Endodermal cell (in vitro differentiated cells): ENCODE results near the gene THSD1. TPM values are rescaled to one million over a fixed set of nuclear protein-coding genes. Genes with fewer than 3 reads are reported as not detected.

Experiments
- DNase-seq: peaks from one replicate; pipeline ENCODE4 v3.0.0-alpha.2; 2017
- H3K27ac ChIP-seq: 2 replicates; pipeline ENCODE4 v1.5.1; 2013; ENCODE audit warnings: mild to moderate bottlenecking, low read depth, low read length, moderate library complexity
- H3K27me3 ChIP-seq: 2 replicates; pipeline ENCODE4 v1.6.1; 2013; ENCODE audit warnings: mild to moderate bottlenecking, low read length, moderate library complexity; ENCODE audit not compliant: insufficient read depth, control insufficient read depth, poor library complexity, severe bottlenecking
- H3K36me3 ChIP-seq: 2 replicates; pipeline ENCODE4 v1.7.0; 2013; ENCODE audit warnings: mild to moderate bottlenecking, low read length, moderate library complexity; ENCODE audit not compliant: control insufficient read depth, insufficient read depth
- H3K4me1 ChIP-seq: one replicate; pipeline ENCODE4 v1.7.0; 2013; ENCODE audit warnings: low read length; ENCODE audit not compliant: control insufficient read depth, insufficient read depth
- H3K4me3 ChIP-seq: 2 replicates; pipeline ENCODE4 v1.5.1; 2013; ENCODE audit warnings: mild to moderate bottlenecking, low read length, moderate library complexity
- H3K9ac ChIP-seq: 2 replicates; pipeline ENCODE4 v1.6.1; 2013; ENCODE audit warnings: mild to moderate bottlenecking, low read length, moderate library complexity; ENCODE audit not compliant: poor library complexity, severe bottlenecking; ENCODE audit errors: extremely low read depth
- H3K9me3 ChIP-seq: 2 replicates; pipeline ENCODE4 v1.6.1; 2013; ENCODE audit warnings: mild to moderate bottlenecking, low read length, moderate library complexity; ENCODE audit not compliant: control insufficient read depth
- H3K27ac Mint-ChIP-seq: 2 replicates; pipeline ENCODE4 v1.8.0; 2020; ENCODE audit warnings: mixed read lengths
- H3K27me3 Mint-ChIP-seq: 2 replicates; pipeline ENCODE4 v1.8.0; 2021; ENCODE audit warnings: mild to moderate bottlenecking, mixed read lengths; ENCODE audit not compliant: insufficient read depth
- H3K36me3 Mint-ChIP-seq: 2 replicates; pipeline ENCODE4 v1.8.0; 2020; ENCODE audit warnings: low read depth, mixed read lengths
- H3K4me1 Mint-ChIP-seq: 2 replicates; pipeline ENCODE4 v1.8.0; 2020; ENCODE audit warnings: mixed read lengths
- H3K4me3 Mint-ChIP-seq: 2 replicates; pipeline ENCODE4 v1.8.0; 2020; ENCODE audit warnings: mild to moderate bottlenecking, moderate library complexity, mixed read lengths
- H3K9me3 Mint-ChIP-seq: 2 replicates; pipeline ENCODE4 v1.8.0; 2020; ENCODE audit warnings: mild to moderate bottlenecking, mixed read lengths
- CTCF ChIP-seq: fragments of 200-600 bp; sonication (generic); conservative IDR thresholded peaks from 2 replicates; pipeline ENCODE4 v1.5.0; 2021; ENCODE audit warnings: antibody characterized with exemption, mild to moderate bottlenecking
- WGBS, 2 experiments: methylation state at CpG; one replicate each; pipeline versions ENCODE4 v1.1.5 to v1.1.7; 2013; ENCODE audit warnings: missing lambda C conversion rate in 2 of 2, mixed read lengths in 1 of 2; ENCODE audit not compliant: insufficient coverage in 1 of 2, insufficient read length in 1 of 2; 5-methylcytosine and 5-hydroxymethylcytosine counted together
- total RNA-seq, 2 donors: library from RNA; stranded (reverse); fragmentation: NEBNext Ultra II Directional in 1 of 2; extraction: Animal tissue kit (Norgen Biotek cat#: 25700) in 1 of 2; gene quantifications; 2 replicates in 1 of 2; 3 replicates in 1 of 2; pipeline ENCODE4 v1.2.1, GENCODE V29; 2021

THSD1 gene
- total RNA-seq, 2 donors from 2014 or later, result 0.48 to 0.73 TPM

GRCh38 chr13:52419080-52419479, 13.1 kb upstream of the THSD1 start:
- H3K4me1 Mint-ChIP-seq, result no peaks in the 10 kb centered on the region
- H3K9ac ChIP-seq, result no peak overlapping the region
- no peak overlapping the region for H3K4me3 ChIP-seq
- 78% methylated on average over 1 of the region's 1 CpG; no CpG with 5 or more reads in 1 of the 2 experiments for WGBS, 2 experiments
- peaks cover 69% of the 10 kb centered on the region for H3K36me3 Mint-ChIP-seq
- no peaks in the 10 kb centered on the region for H3K4me1 ChIP-seq
- H3K36me3 ChIP-seq, result peaks cover 67% of the 10 kb centered on the region
- no peak for DNase-seq
- H3K27ac Mint-ChIP-seq, result no peak overlapping the region
- no peak overlapping the region for H3K27ac ChIP-seq
- no peaks in the 10 kb centered on the region for H3K9me3 ChIP-seq
- TF ChIP-seq CTCF, result no peak
- H3K9me3 Mint-ChIP-seq, result no peaks in the 10 kb centered on the region
- no peaks in the 10 kb centered on the region for H3K27me3 Mint-ChIP-seq
- no peak overlapping the region for H3K4me3 Mint-ChIP-seq
- no peaks in the 10 kb centered on the region for H3K27me3 ChIP-seq

- Mint-ChIP-seq H3K4me1 (no peaks in the 10 kb centered on the region), H3K9me3 (no peaks in the 10 kb centered on the region), H3K4me3 (no peak overlapping the region), H3K27ac (no peak overlapping the region), H3K27me3 (no peaks in the 10 kb centered on the region), H3K36me3 (peaks cover 58% of the 10 kb centered on the region)
- Histone ChIP-seq H3K9ac (no peak overlapping the region), H3K9me3 (no peaks in the 10 kb centered on the region), H3K27ac (no peak overlapping the region), H3K4me1 (no peaks in the 10 kb centered on the region), H3K36me3 (peaks cover 67% of the 10 kb centered on the region), H3K4me3 (no peak overlapping the region), H3K27me3 (no peaks in the 10 kb centered on the region)
- no peak for TF ChIP-seq CTCF
- DNase-seq, result no peak
- WGBS, 2 experiments, result 96% methylated on average over 1 of the region's 1 CpG; no CpG with 5 or more reads in 1 of the 2 experiments
Measured at GRCh38 chr13:52414963-52415362, 9.0 kb upstream of the THSD1 start.

DNA sequence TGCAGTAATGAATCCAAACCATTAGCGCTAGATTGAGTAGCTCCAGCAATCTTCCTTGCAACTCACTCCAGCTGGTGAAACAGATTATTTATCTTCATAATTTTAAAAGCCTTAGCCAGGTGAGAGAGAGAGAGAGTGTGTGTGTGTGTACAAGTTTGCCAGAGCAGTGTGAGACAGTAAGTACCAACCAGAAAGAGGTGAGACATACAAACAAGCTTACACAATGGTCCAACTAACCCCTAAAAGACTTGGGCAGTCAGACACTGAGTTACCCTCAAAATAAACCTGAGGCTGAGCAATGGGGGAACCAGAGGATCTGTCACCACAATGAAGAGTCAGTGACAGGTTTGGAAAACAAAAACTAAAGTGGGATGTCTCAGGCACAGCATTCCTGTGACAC, 8.1 kb upstream of the THSD1 start:
- no peak overlapping the region for H3K9ac ChIP-seq
- Mint-ChIP-seq H3K27me3 (no peaks in the 10 kb centered on the region), H3K4me1 (no peaks in the 10 kb centered on the region), H3K27ac (no peak overlapping the region), H3K4me3 (no peak overlapping the region), H3K9me3 (no peaks in the 10 kb centered on the region), H3K36me3 (peaks cover 57% of the 10 kb centered on the region)
- DNase-seq, result no peak
- no peaks in the 10 kb centered on the region for H3K27me3 ChIP-seq
- no peaks in the 10 kb centered on the region for H3K9me3 ChIP-seq
- no peaks in the 10 kb centered on the region for H3K4me1 ChIP-seq
- no peak overlapping the region for H3K27ac ChIP-seq
- no peak for TF ChIP-seq CTCF
- H3K36me3 ChIP-seq, result peaks cover 66% of the 10 kb centered on the region
- no peak overlapping the region for H3K4me3 ChIP-seq
- 100% methylated on average over 1 of the region's 1 CpG; no CpG with 5 or more reads in 1 of the 2 experiments for WGBS, 2 experiments
